ENCODE results near the gene BCL2L11. TPM values are rescaled to one million over a fixed set of nuclear protein-coding genes. Genes with fewer than 3 reads are reported as not detected.
A peak's percentile ranks its signal among the peaks of the same experiment; 100 is the strongest.

Gene BCL2L11
- total and polyA plus RNA-seq, 10 of the 15 experiments (the other 5 are each of a cell fraction or from before 2014, with no cell fraction given): 0.29 to 10.1 (median 1.1) TPM

GRCh38 chr2:111118481-111118980, 2.2 kb upstream of the BCL2L11 start:
- ChIA-PET POLR2A (no interaction called here), RAD21 (ENCODE audit: unreplicated experiment) (interaction anchor here (0.7 to 2.2 kb wide), 2 partner anchors 76 to 99 kb away, joined by 3 to 11 read pairs; no protein-coding TSS in a partner anchor), CTCF (interaction anchor here (1.6 to 2.2 kb wide), 3 partner anchors 76 to 583 kb away, joined by 4 to 16 read pairs (median 7); no protein-coding TSS in a partner anchor), SMC1A (ENCODE audit: uncharacterized antibody, unreplicated experiment) (interaction anchor here (1.6 kb wide), 1 partner anchor 305 kb away, joined by 5 read pairs; no protein-coding TSS in a partner anchor)
- no peak overlapping the region for H3K9ac ChIP-seq (ENCODE audit: control insufficient read depth, insufficient read depth, low read length)
- H3K9me3 ChIP-seq (replicated peaks; ENCODE audit: control insufficient read depth, insufficient read depth, low read length): no peaks in the 10 kb centered on the region; the same call in 2 of the 3 replicates
- no peaks in the 10 kb centered on the region for H4K20me1 ChIP-seq (ENCODE audit: control insufficient read depth, insufficient read depth)
- in situ Hi-C loops (cut with MboI): loop anchor here (5.0 to 10.0 kb wide), 2 partner anchors 306 to 586 kb away; no protein-coding TSS in a partner anchor
- peaks cover 12% of the 10 kb centered on the region for H3K79me2 ChIP-seq (ENCODE audit: control insufficient read depth, insufficient read depth, low read length)
- no peaks in the 10 kb centered on the region for H3K36me3 ChIP-seq (ENCODE audit: control insufficient read depth in 2 of 2, insufficient read depth in 2 of 2, low read length in 1 of 2)
- 0 out of 2 replicates have a peak, but pooled peaks have one; percentile 12 for TF ChIP-seq EZH2 (IDR thresholded peaks at IDR 0.05; ENCODE audit: borderline replicate concordance, control insufficient read depth, low read depth, low read length)
- TF ChIP-seq CREM (IDR thresholded peaks at IDR 0.05; ENCODE audit: low read depth): no peak
- no peak for TF ChIP-seq NR2C2 (IDR thresholded peaks at IDR 0.05; ENCODE audit: borderline replicate concordance, control insufficient read depth, insufficient read length, low read depth)
- no peak for TF ChIP-seq SREBF1 (IDR thresholded peaks at IDR 0.05; ENCODE audit: low read length)
- TF ChIP-seq TCF3 (IDR thresholded peaks at IDR 0.05; ENCODE audit: borderline replicate concordance, insufficient read depth, low read depth, low read length): no peak
- no peak overlapping the region for H3K4me3 ChIP-seq
- WGBS (ENCODE audit: insufficient coverage, insufficient replicate concordance, low lambda C conversion rate, missing lambda C conversion rate): 5% methylated on average over 33 of the region's 33 CpGs
- no TSS peak for BruUV-seq (replicated peaks)
- no peak overlapping the region for H3K27ac ChIP-seq (ENCODE audit: control insufficient read depth, insufficient read depth)
- peaks cover 38% of the 10 kb centered on the region for H3K4me1 ChIP-seq (ENCODE audit: control insufficient read depth, insufficient read depth, low read length)
- peak overlapping the region; percentile 65 for H3K4me2 ChIP-seq (ENCODE audit: control insufficient read depth, insufficient read depth)
- intact Hi-C loops (cut with micrococcal nuclease; ENCODE audit: unreplicated experiment): loop anchor here (5.0 to 10.0 kb wide), 3 partner anchors 241 to 579 kb away; no protein-coding TSS in a partner anchor
- FAIRE-seq (no peak), DNase-seq (ENCODE audit: low read depth, low spot score) (no peak), ATAC-seq (no peak)
- peaks cover 8 to 38% of the 10 kb centered on the region in 2 experiments for H3K27me3 ChIP-seq (replicated peaks in 1 of 2; ENCODE audit: control insufficient read depth in 2 of 2, insufficient read depth in 2 of 2, low read length in 1 of 2)
- H2AFZ ChIP-seq (ENCODE audit: control insufficient read depth, low read depth, low read length): no peak overlapping the region

Measured in GM12878 (cell line).